Stomach (tissue), 4 donors: ENCODE results near the gene CERS3.

ENCODE experiments used
- CTCF ChIP-seq, 7 experiments: fragments of 450-650 bp in 4 of 7; fragments of 200-600 bp in 3 of 7; sonication (generic) in 3 of 7; IDR thresholded peaks; one replicate each; pipeline ENCODE4 v1.5.1; 2016 to 2019; ENCODE audit warnings: antibody characterized with exemption in 7 of 7, control low read depth in 2 of 7, mild to moderate bottlenecking in 1 of 7
- EP300 ChIP-seq: sonication (generic); formaldehyde crosslinking; IDR thresholded peaks from one replicate; pipeline ENCODE4 v1.6.1; 2017; ENCODE audit warnings: antibody characterized with exemption

GRCh38 chr15:100400996-100401395 is 127.8 kb downstream of the CERS3 start:
- TF ChIP-seq CTCF (IDR thresholded peaks at IDR 0.05): no peak
- TF ChIP-seq EP300: no peak
